Aorta (tissue), 5 donors: Measurements from ENCODE around the gene ADSS1. TPM values are rescaled to one million over a fixed set of nuclear protein-coding genes. Genes with fewer than 3 reads are reported as not detected.

Experiments used
- ATAC-seq: fragments of 200-7000 bp; cut with Tn5 transposase; one replicate; pipeline ENCODE4 v1.9.1; 2022; ENCODE audit warnings: moderate library complexity; ENCODE audit not compliant: low FRiP score
- DNase-seq, 2 donors: peaks; one replicate each; pipeline ENCODE4 v3.0.0-alpha.2; 2020
- H3K27ac ChIP-seq, 2 donors: one replicate each; pipeline ENCODE4 v1.5.1; 2013; ENCODE audit warnings: low read length in 2 of 2, mild to moderate bottlenecking in 2 of 2, moderate library complexity in 2 of 2, control low read depth in 1 of 2, inconsistent platforms in 1 of 2, low read depth in 1 of 2
- H3K27me3 ChIP-seq, 2 donors: one replicate each; pipeline ENCODE4 v1.6.1; 2013; ENCODE audit warnings: control low read depth in 1 of 2, low read length in 1 of 2, mild to moderate bottlenecking in 1 of 2, moderate library complexity in 1 of 2; ENCODE audit not compliant: insufficient read depth in 2 of 2, control insufficient read depth in 1 of 2
- H3K36me3 ChIP-seq, 2 donors: one replicate each; pipeline ENCODE4 v1.6.1; 2013; ENCODE audit warnings: control low read depth in 1 of 2, low read length in 1 of 2, mild to moderate bottlenecking in 1 of 2; ENCODE audit not compliant: insufficient read depth in 2 of 2, control insufficient read depth in 1 of 2
- H3K4me1 ChIP-seq, 2 donors: one replicate each; pipeline ENCODE4 v1.6.1; 2013; ENCODE audit warnings: low read length in 2 of 2, control low read depth in 1 of 2, mild to moderate bottlenecking in 1 of 2, moderate library complexity in 1 of 2; ENCODE audit not compliant: insufficient read depth in 2 of 2, control insufficient read depth in 1 of 2
- H3K4me3 ChIP-seq, 2 donors: one replicate each; pipeline ENCODE4 v1.5.1; 2013; ENCODE audit warnings: low read length in 2 of 2, control low read depth in 1 of 2, mild to moderate bottlenecking in 1 of 2
- H3K9me3 ChIP-seq: one replicate; pipeline ENCODE4 v1.6.1; 2013; ENCODE audit warnings: mild to moderate bottlenecking, low read length; ENCODE audit not compliant: control insufficient read depth
- WGBS, 2 donors: extraction: QIAGEN DNeasy Blood & Tissue Kit; methylation state at CpG; one replicate each; pipeline ENCODE4 v1.1.7; 2013; 5-methylcytosine and 5-hydroxymethylcytosine counted together
- intact Hi-C, 2 donors: fragments of 100-400 bp; cut with DNase I; formaldehyde crosslinking; loops; one replicate each; pipeline versions ENCODE4 v1.14.2 to v1.15.0; 2022
- polyA plus RNA-seq, 2 donors: library from polyadenylated mRNA; stranded (reverse); fragments of 200-250 nt; gene quantifications; one replicate each; pipeline ENCODE4 v1.2.3, GENCODE V29; 2013
- total RNA-seq, 2 donors: library from RNA; stranded (reverse); fragmentation: NEBNext Ultra II Directional; extraction: Animal tissue kit (Norgen Biotek cat#: 25700); gene quantifications; one replicate each; pipeline ENCODE4 v1.2.1, GENCODE V29; 2021
- donor health status: healthy with polysubstance abuse.
- donor health status: Bipolar disorder and iron deficiency.
- donor health status: DM: no; HTN: no; CAD: no.
- donor health status: DM: no; HTN: no; CAD: no.
- donor health status: DM: yes; HTN: yes; CAD: no.

ADSS1 gene
- total and polyA plus RNA-seq, 4 donors: 25.0 to 80.2 (median 54.0) TPM

- no peaks in the 10 kb centered on the region for H3K27me3 ChIP-seq
- DNase-seq: no peak
Observed at GRCh38 chr14:104779776-104780512, 55.9 kb downstream of the ADSS1 start.

GRCh38 chr14:104780513-104781030 is 56.5 kb downstream of the ADSS1 start:
- H3K4me3 ChIP-seq: no peak overlapping the region
- no peak overlapping the region for H3K27ac ChIP-seq
- WGBS, 2 donors: 83 to 85% methylated on average over 24 of the region's 24 CpGs
- intact Hi-C loops: no loop called here
- H3K36me3 ChIP-seq: no peaks in the 10 kb centered on the region
- no peaks in the 10 kb centered on the region for H3K4me1 ChIP-seq
- ATAC-seq: no peak
- no peaks in the 10 kb centered on the region for H3K9me3 ChIP-seq
- no peak for DNase-seq
- H3K27me3 ChIP-seq: no peaks in the 10 kb centered on the region

More at GRCh38 chr14:104779776-104780512, 55.9 kb downstream of the ADSS1 start:
- Histone ChIP-seq H3K27ac (no peak overlapping the region), H3K4me3 (no peak overlapping the region), H3K9me3 (no peaks in the 10 kb centered on the region), H3K4me1 (no peaks in the 10 kb centered on the region), H3K36me3 (no peaks in the 10 kb centered on the region)
- WGBS, 2 donors: 88% methylated on average over 32 of the region's 32 CpGs
- intact Hi-C loops: no loop called here
- ATAC-seq: no peak

- no peak overlapping the region for H3K27ac ChIP-seq
- intact Hi-C loops: no loop called here
- H3K9me3 ChIP-seq: no peaks in the 10 kb centered on the region
- no peak for DNase-seq
- 86% methylated on average over 17 to 20 of the region's 20 CpGs for WGBS, 2 donors
- H3K36me3 ChIP-seq: no peaks in the 10 kb centered on the region
- ATAC-seq: no peak
- H3K4me1 ChIP-seq: no peaks in the 10 kb centered on the region
- H3K27me3 ChIP-seq: no peaks in the 10 kb centered on the region
- H3K4me3 ChIP-seq: no peak overlapping the region
Observed at GRCh38 chr14:104781271-104782077, 57.4 kb downstream of the ADSS1 start.

- no peaks in the 10 kb centered on the region for H3K4me1 ChIP-seq
- DNase-seq (no peak), ATAC-seq (no peak)
- H3K36me3 ChIP-seq: no peaks in the 10 kb centered on the region
- WGBS, 2 donors: 84 to 85% methylated on average over 27 to 28 of the region's 28 CpGs
- no peaks in the 10 kb centered on the region for H3K9me3 ChIP-seq
- intact Hi-C loops: no loop called here
- H3K27ac ChIP-seq: no peak overlapping the region
- no peak overlapping the region for H3K4me3 ChIP-seq
- H3K27me3 ChIP-seq: no peaks in the 10 kb centered on the region
Observed at GRCh38 chr14:104782086-104782807, 58.2 kb downstream of the ADSS1 start.

GRCh38 chr14:104782808-104783139 is 58.7 kb downstream of the ADSS1 start:
- Histone ChIP-seq H3K36me3 (no peaks in the 10 kb centered on the region), H3K9me3 (no peaks in the 10 kb centered on the region), H3K27me3 (no peaks in the 10 kb centered on the region), H3K4me1 (no peaks in the 10 kb centered on the region), H3K27ac (no peak overlapping the region), H3K4me3 (no peak overlapping the region)
- 84 to 89% methylated on average over 13 of the region's 13 CpGs for WGBS, 2 donors
- no peak for DNase-seq
- no peak for ATAC-seq
- intact Hi-C loops: no loop called here

GRCh38 chr14:104783484-104784217 is 59.6 kb downstream of the ADSS1 start:
- DNase-seq: no peak
- H3K4me1 ChIP-seq: no peaks in the 10 kb centered on the region
- no peaks in the 10 kb centered on the region for H3K27me3 ChIP-seq
- no peaks in the 10 kb centered on the region for H3K9me3 ChIP-seq
- no peak for ATAC-seq
- no peak overlapping the region for H3K27ac ChIP-seq
- no peak overlapping the region for H3K4me3 ChIP-seq
- no peaks in the 10 kb centered on the region for H3K36me3 ChIP-seq
- 85 to 88% methylated on average over 16 of the region's 16 CpGs for WGBS, 2 donors
- intact Hi-C loops: no loop called here

- Histone ChIP-seq H3K27me3 (no peaks in the 10 kb centered on the region), H3K27ac (no peak overlapping the region), H3K4me3 (no peak overlapping the region), H3K9me3 (no peaks in the 10 kb centered on the region), H3K36me3 (no peaks in the 10 kb centered on the region), H3K4me1 (no peaks in the 10 kb centered on the region)
- DNase-seq (no peak), ATAC-seq (no peak)
- intact Hi-C loops: no loop called here
- WGBS, 2 donors: 78 to 82% methylated on average over 9 of the region's 9 CpGs
Observed at GRCh38 chr14:104784218-104784568, 60.2 kb downstream of the ADSS1 start.
